NT2/D1 (cell line): ENCODE results near the gene ZDHHC6.

ENCODE experiments used
- YY1 ChIP-seq: IDR thresholded peaks from 2 replicates; pipeline ENCODE4 v1.6.1; 2011; ENCODE audit not compliant: insufficient read length, insufficient read depth
- ZNF274 ChIP-seq: IDR thresholded peaks from 2 replicates; pipeline ENCODE4 v1.6.1; 2011; ENCODE audit warnings: mild to moderate bottlenecking, low read depth, low read length

GRCh38 chr10:112442063-112442462, 4.7 kb downstream of the ZDHHC6 start:
- TF ChIP-seq YY1 (no peak), ZNF274 (no peak)
